DND-41 (cell line): ENCODE measurements around the gene UGT1A8.

Experiments
- CTCF ChIP-seq: IDR thresholded peaks from 2 replicates; pipeline ENCODE4 v1.5.1; 2012; ENCODE audit warnings: borderline replicate concordance, low read length, moderate library complexity, mild to moderate bottlenecking; ENCODE audit not compliant: poor library complexity, severe bottlenecking; ENCODE audit errors: extremely low read depth
- EZH2 ChIP-seq: IDR thresholded peaks from 3 replicates; pipeline ENCODE4 v1.6.1; 2012; ENCODE audit warnings: borderline replicate concordance, low read depth, mild to moderate bottlenecking, moderate library complexity, low read length, inconsistent platforms; ENCODE audit not compliant: severe bottlenecking

- no peak for TF ChIP-seq CTCF
- no peak for TF ChIP-seq EZH2
These were observed 11.8 kb upstream of the UGT1A8 start for GRCh38 chr2:233605680-233606079.
